K562 (cell line): ENCODE measurements around the gene SYMPK. TPM values are rescaled to one million over a fixed set of nuclear protein-coding genes. Genes with fewer than 3 reads are reported as not detected.

Experiments used
- ARID1B ChIP-seq: fragments of 450-650 bp; IDR thresholded peaks from 2 replicates; pipeline ENCODE4 v1.6.1; 2016; ENCODE audit warnings: antibody characterized with exemption, mild to moderate bottlenecking, inconsistent platforms
- ATF7 ChIP-seq: fragments of 450-650 bp; IDR thresholded peaks from 2 replicates; pipeline ENCODE4 v1.7.1; 2014; ENCODE audit warnings: mild to moderate bottlenecking, moderate library complexity
- ETV6 ChIP-seq, 3 experiments: fragments of 150-350 bp in 1 of 3; sonication (generic) in 1 of 3; formaldehyde crosslinking in 1 of 3; IDR thresholded peaks; 2 replicates each; pipeline versions ENCODE4 v1.6.1 to v1.8.0; 2014 to 2022; ENCODE audit warnings: borderline replicate concordance in 2 of 3, low read depth in 2 of 3, antibody characterized with exemption in 1 of 3, low read length in 1 of 3, mild to moderate bottlenecking in 1 of 3, missing genetic modification reagents in 1 of 3
- FOXM1 ChIP-seq, 2 experiments: fragments of 450-650 bp in 1 of 2; sonication (generic) in 1 of 2; formaldehyde crosslinking in 1 of 2; IDR thresholded peaks; 2 replicates each; pipeline versions ENCODE4 v1.6.1 to v1.9.0; 2017 to 2022; ENCODE audit warnings: low read depth in 2 of 2, mild to moderate bottlenecking in 2 of 2, missing genetic modification reagents in 1 of 2, moderate library complexity in 1 of 2
- HMG20B ChIP-seq: fragments of 250-450 bp; sonication (Bioruptor Pico); IDR thresholded peaks from 2 replicates; pipeline ENCODE4 v1.5.0; 2021; ENCODE audit warnings: mild to moderate bottlenecking
- HNRNPLL ChIP-seq: fragments of 200-400 bp; formaldehyde crosslinking; IDR thresholded peaks from 2 replicates; pipeline ENCODE4 v1.6.1; 2017; ENCODE audit warnings: low read length, low read depth, mild to moderate bottlenecking; ENCODE audit not compliant: poor library complexity, severe bottlenecking
- KLF6 ChIP-seq: fragments of 250-450 bp; sonication (Bioruptor Pico); IDR thresholded peaks from 2 replicates; pipeline ENCODE4 v1.4.0; 2020; ENCODE audit warnings: mild to moderate bottlenecking, moderate library complexity, borderline replicate concordance
- NELFE ChIP-seq: IDR thresholded peaks from 2 replicates; pipeline ENCODE4 v1.6.1; 2011; ENCODE audit warnings: mild to moderate bottlenecking; ENCODE audit not compliant: insufficient read depth, insufficient read length
- NFE2L1 ChIP-seq: fragments of 450-650 bp; IDR thresholded peaks from 2 replicates; pipeline ENCODE4 v1.6.1; 2016; ENCODE audit warnings: missing genetic modification characterization, low read depth, mild to moderate bottlenecking, missing compliant biosample characterization, moderate library complexity, borderline replicate concordance
- NKRF ChIP-seq: fragments of 450-650 bp; IDR thresholded peaks from 2 replicates; pipeline ENCODE4 v1.6.1; 2016; ENCODE audit warnings: borderline replicate concordance
- POLR2AphosphoS5 ChIP-seq: IDR thresholded peaks from 2 replicates; pipeline ENCODE4 v1.6.1; 2011; ENCODE audit warnings: mild to moderate bottlenecking, low read depth, low read length, moderate library complexity; ENCODE audit not compliant: control insufficient read depth, insufficient read depth
- POLR2B ChIP-seq: fragments of 450-650 bp; IDR thresholded peaks from 2 replicates; pipeline ENCODE4 v1.6.1; 2018; ENCODE audit warnings: low read depth; ENCODE audit not compliant: partially characterized antibody
- PRPF4 ChIP-seq: fragments of 200-400 bp; formaldehyde crosslinking; IDR thresholded peaks from one replicate; pipeline ENCODE4 v1.6.1; 2017; ENCODE audit warnings: low read length, low read depth, mild to moderate bottlenecking; ENCODE audit not compliant: insufficient read depth, poor library complexity, severe bottlenecking
- RNF219 ChIP-seq: fragments of 250-450 bp; sonication (Bioruptor Pico); IDR thresholded peaks from 2 replicates; pipeline ENCODE4 v1.5.0; 2022; ENCODE audit warnings: mild to moderate bottlenecking
- SAP30 ChIP-seq: fragments of 200-600 bp; sonication (generic); IDR thresholded peaks from 2 replicates; pipeline ENCODE4 v1.6.1; 2012; ENCODE audit warnings: borderline replicate concordance, low read depth, mild to moderate bottlenecking, moderate library complexity, low read length, control low read depth, inconsistent platforms; ENCODE audit not compliant: insufficient read depth, poor library complexity, severe bottlenecking
- USF2 ChIP-seq: sonication (generic); formaldehyde crosslinking; IDR thresholded peaks from 2 replicates; pipeline ENCODE4 v1.5.0; 2020; ENCODE audit warnings: missing genetic modification reagents
- ZNF224 ChIP-seq: sonication (generic); formaldehyde crosslinking; IDR thresholded peaks from 2 replicates; pipeline ENCODE4 v1.8.0; 2022; ENCODE audit warnings: mild to moderate bottlenecking, missing genetic modification reagents
- ZNF431 ChIP-seq: sonication (generic); formaldehyde crosslinking; IDR thresholded peaks from 2 replicates; pipeline ENCODE4 v1.8.0; 2022; ENCODE audit warnings: mild to moderate bottlenecking, missing genetic modification reagents
- polyA plus RNA-seq, 8 experiments: library from polyadenylated mRNA; depleted of rRNA in 4 of 8; stranded (reverse) in 5 of 8; unstranded in 3 of 8; fragments of >200 nt; fragmentation: Nextera tagmentation in 2 of 8; fragmentation: Illumina TruSeq in 1 of 8; extraction: Ambion mirVana in 2 of 8; extraction: Trizol in 1 of 8; gene quantifications; 2 replicates each; pipeline versions ENCODE4 v1.2.1 to v1.2.3, GENCODE V29; 2011 to 2014; ENCODE audit warnings: inconsistent platforms in 1 of 8, missing spikeins in 1 of 8
- total RNA-seq, 7 experiments: library from RNA; depleted of rRNA in 6 of 7; stranded (reverse); fragments of >200 nt in 6 of 7; fragmentation: Illumina TruSeq in 2 of 7; extraction: Trizol in 2 of 7; gene quantifications; 2 replicates each; pipeline versions ENCODE4 v1.2.1 to v1.2.3, GENCODE V29; 2011 to 2021; ENCODE audit warnings: low replicate concordance in 1 of 7

Gene SYMPK
- total and polyA plus RNA-seq, 9 of the 15 experiments (the other 6 are each of a cell fraction or from before 2014, with no cell fraction given), result 0.73 to 95.5 (median 58.4) TPM

- no peak; a peak in 1 of 4 replicates for TF ChIP-seq ETV6 (IDR thresholded peaks at IDR 0.05; ENCODE audit: borderline replicate concordance in 1 of 2, low read depth in 2 of 2, low read length in 1 of 2)
- peak; percentile 81; the same call in 1 of the 2 replicates for TF ChIP-seq ETV6 (CRISPR knock-in tag; IDR thresholded peaks at IDR 0.05; ENCODE audit: borderline replicate concordance)
- TF ChIP-seq RNF219 (CRISPR knock-in tag), result no peak
- TF ChIP-seq POLR2AphosphoS5, result peak; percentile 16
- no peak for TF ChIP-seq PRPF4
- no peak for TF ChIP-seq USF2 (CRISPR knock-in tag)
- TF ChIP-seq NKRF, result no peak; the same call in 1 of the 2 replicates
- no peak for TF ChIP-seq HMG20B (CRISPR knock-in tag)
- no peak for TF ChIP-seq ATF7
- TF ChIP-seq ZNF431 (CRISPR knock-in tag), result no peak
- TF ChIP-seq POLR2B, result peak; percentile 47
- TF ChIP-seq KLF6 (CRISPR knock-in tag), result no peak
- 0 out of 2 replicates have a peak, but pooled peaks have one; percentile 56 for TF ChIP-seq ZNF224 (CRISPR knock-in tag)
- TF ChIP-seq NFE2L1, result no peak
- TF ChIP-seq FOXM1 (IDR thresholded peaks at IDR 0.05; ENCODE audit: low read depth), result peak; percentile 38; the same call in 1 of the 2 replicates
- TF ChIP-seq FOXM1 (CRISPR knock-in tag; IDR thresholded peaks at IDR 0.05; ENCODE audit: low read depth), result no peak
- TF ChIP-seq NELFE, result no peak
- TF ChIP-seq ARID1B, result peak; percentile 43; the same call in 1 of the 2 replicates
- TF ChIP-seq SAP30, result no peak
- no peak for TF ChIP-seq HNRNPLL
These were observed 20.0 kb upstream of the SYMPK start (continued) for GRCh38 chr19:45882652-45883585.
